HepG2 (cell line): ENCODE results near the gene SORBS2. TPM values are rescaled to one million over a fixed set of nuclear protein-coding genes. Genes with fewer than 3 reads are reported as not detected.

ENCODE experiments used
- FOSL2 ChIP-seq: sonication (generic); formaldehyde crosslinking; IDR thresholded peaks from 2 replicates; pipeline ENCODE4 v1.4.0; 2020; ENCODE audit warnings: missing genetic modification reagents
- HMG20B ChIP-seq: conservative IDR thresholded peaks from 2 replicates; pipeline ENCODE4 v1.6.1; 2016; ENCODE audit warnings: missing genetic modification reagents, missing compliant biosample characterization
- KDM1A ChIP-seq: IDR thresholded peaks from 2 replicates; pipeline ENCODE4 v1.6.1; 2016; ENCODE audit warnings: missing compliant biosample characterization
- MXI1 ChIP-seq: IDR thresholded peaks from 3 replicates; pipeline ENCODE4 v1.6.1; 2012; ENCODE audit warnings: low read depth, low read length, inconsistent platforms, borderline replicate concordance
- NCOA5 ChIP-seq: sonication (generic); formaldehyde crosslinking; IDR thresholded peaks from 2 replicates; pipeline ENCODE4 v1.4.0; 2020; ENCODE audit warnings: missing genetic modification reagents
- NR2C2 ChIP-seq: sonication (generic); formaldehyde crosslinking; IDR thresholded peaks from 2 replicates; pipeline ENCODE4 v1.4.0; 2020; ENCODE audit warnings: missing genetic modification reagents, mild to moderate bottlenecking, moderate library complexity, borderline replicate concordance
- REXO4 ChIP-seq: sonication (generic); formaldehyde crosslinking; IDR thresholded peaks from 2 replicates; pipeline ENCODE4 v1.8.0; 2022; ENCODE audit warnings: missing genetic modification reagents, mild to moderate bottlenecking, borderline replicate concordance
- SPEN ChIP-seq: sonication (generic); formaldehyde crosslinking; IDR thresholded peaks from 2 replicates; pipeline ENCODE4 v1.5.1; 2020; ENCODE audit warnings: low read depth, mild to moderate bottlenecking, missing genetic modification reagents
- TSC22D2 ChIP-seq: sonication (generic); formaldehyde crosslinking; IDR thresholded peaks from 2 replicates; pipeline ENCODE4 v1.5.1; 2020; ENCODE audit warnings: missing genetic modification reagents, mild to moderate bottlenecking, borderline replicate concordance
- ZNF224 ChIP-seq: sonication (generic); formaldehyde crosslinking; IDR thresholded peaks from 2 replicates; pipeline ENCODE4 v1.5.0; 2020; ENCODE audit warnings: mild to moderate bottlenecking, missing genetic modification reagents
- ZNF260 ChIP-seq: sonication (generic); formaldehyde crosslinking; IDR thresholded peaks from 2 replicates; pipeline ENCODE4 v1.4.0; 2020; ENCODE audit warnings: missing genetic modification reagents, low read depth, mild to moderate bottlenecking, borderline replicate concordance
- ZNF331 ChIP-seq: sonication (generic); formaldehyde crosslinking; IDR thresholded peaks from 2 replicates; pipeline ENCODE4 v1.4.0; 2020; ENCODE audit warnings: missing genetic modification reagents
- ZNF605 ChIP-seq: sonication (generic); formaldehyde crosslinking; IDR thresholded peaks from 2 replicates; pipeline ENCODE4 v1.8.0; 2022; ENCODE audit warnings: mild to moderate bottlenecking, missing genetic modification reagents
- ZNF652 ChIP-seq: IDR thresholded peaks from 2 replicates; pipeline ENCODE4 v1.6.1; 2016; ENCODE audit warnings: low read depth, borderline replicate concordance
- ZNF772 ChIP-seq: sonication (generic); formaldehyde crosslinking; IDR thresholded peaks from 2 replicates; pipeline ENCODE4 v1.5.0; 2020; ENCODE audit warnings: mild to moderate bottlenecking, missing genetic modification reagents
- ZNF788 ChIP-seq: sonication (generic); formaldehyde crosslinking; IDR thresholded peaks from 2 replicates; pipeline ENCODE4 v1.5.0; 2020; ENCODE audit warnings: mild to moderate bottlenecking, missing genetic modification reagents, borderline replicate concordance
- ZSCAN25 ChIP-seq: sonication (generic); formaldehyde crosslinking; IDR thresholded peaks from 2 replicates; pipeline ENCODE4 v1.8.0; 2022; ENCODE audit warnings: mild to moderate bottlenecking, missing genetic modification reagents
- polyA plus RNA-seq, 8 experiments: library from polyadenylated mRNA; depleted of rRNA in 3 of 8; stranded (reverse) in 7 of 8; unstranded in 1 of 8; fragments of >200 nt; fragmentation: Illumina TruSeq in 4 of 8; extraction: Trizol in 4 of 8; gene quantifications; 2 replicates each; pipeline versions ENCODE4 v1.2.1 to v1.2.3, GENCODE V29; 2011 to 2016; ENCODE audit warnings: low read depth in 4 of 8, missing spikeins in 1 of 8, mixed read lengths in 1 of 8; ENCODE audit not compliant: insufficient read depth in 1 of 8
- total RNA-seq, 5 experiments: library from RNA; depleted of rRNA; stranded (reverse); fragments of >200 nt; fragmentation: Illumina TruSeq; extraction: Trizol; gene quantifications; 2 replicates each; pipeline ENCODE4 v1.2.3, GENCODE V29; 2016; ENCODE audit warnings: low read depth in 1 of 5
- TF ChIP-seq, protein P1 (sequence below): sonication (generic); IDR thresholded peaks from 2 replicates; pipeline ENCODE4 v1.6.1; 2016; ENCODE audit warnings: low read depth, borderline replicate concordance
- TF ChIP-seq, protein P2 (sequence below): IDR thresholded peaks from 2 replicates; pipeline ENCODE4 v1.6.1; 2012; ENCODE audit warnings: low read length, improper control_type of control experiment
- TF ChIP-seq, protein P3 (sequence below): sonication (generic); formaldehyde crosslinking; IDR thresholded peaks from 2 replicates; pipeline ENCODE4 v1.4.0; 2020; ENCODE audit warnings: missing genetic modification reagents
- TF ChIP-seq, protein P4 (sequence below): sonication (generic); formaldehyde crosslinking; IDR thresholded peaks from 2 replicates; pipeline ENCODE4 v1.8.1; 2023; ENCODE audit warnings: mild to moderate bottlenecking, inconsistent platforms, moderate library complexity, missing genetic modification reagents, borderline replicate concordance
- TF ChIP-seq, protein P5 (sequence below): sonication (generic); formaldehyde crosslinking; IDR thresholded peaks from 2 replicates; pipeline ENCODE4 v1.8.0; 2022; ENCODE audit warnings: mild to moderate bottlenecking, missing genetic modification reagents, borderline replicate concordance

Gene SORBS2
- total and polyA plus RNA-seq, 2 of the 13 experiments (the other 11 are each of a cell fraction or from before 2014, with no cell fraction given): 25.0 to 80.5 TPM

DNA sequence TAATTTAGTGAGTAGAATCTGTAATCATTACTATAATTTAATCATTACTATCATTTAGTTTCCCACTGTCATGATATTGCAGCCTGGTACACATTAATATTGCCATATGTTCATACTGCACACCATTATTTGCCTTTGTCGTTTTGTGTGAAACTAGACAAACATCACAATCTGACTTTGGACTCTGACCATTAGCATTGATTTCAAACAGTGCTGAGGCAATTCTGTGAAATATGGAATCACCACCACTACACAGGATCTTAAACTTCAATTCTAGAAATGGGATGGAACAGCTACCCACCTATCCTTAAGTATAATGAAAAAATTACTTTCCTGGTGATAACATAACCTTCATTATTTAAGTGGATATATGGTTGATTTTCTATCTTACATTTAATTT is 98.3 kb downstream of the SORBS2 start (continued):
- TF ChIP-seq, protein P1, sequence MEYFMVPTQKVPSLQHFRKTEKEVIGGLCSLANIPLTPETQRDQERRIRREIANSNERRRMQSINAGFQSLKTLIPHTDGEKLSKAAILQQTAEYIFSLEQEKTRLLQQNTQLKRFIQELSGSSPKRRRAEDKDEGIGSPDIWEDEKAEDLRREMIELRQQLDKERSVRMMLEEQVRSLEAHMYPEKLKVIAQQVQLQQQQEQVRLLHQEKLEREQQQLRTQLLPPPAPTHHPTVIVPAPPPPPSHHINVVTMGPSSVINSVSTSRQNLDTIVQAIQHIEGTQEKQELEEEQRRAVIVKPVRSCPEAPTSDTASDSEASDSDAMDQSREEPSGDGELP: peak; percentile 47; the same call in 1 of the 2 replicates
- TF ChIP-seq SPEN (CRISPR knock-in tag) (no peak), ZNF260 (CRISPR knock-in tag) (no peak), REXO4 (CRISPR knock-in tag) (no peak), HMG20B (CRISPR knock-in tag) (0 out of 2 replicates have a peak, but pooled peaks have one; percentile 68), ZNF788 (CRISPR knock-in tag) (no peak), ZNF224 (CRISPR knock-in tag) (no peak), NCOA5 (no peak), ZNF605 (CRISPR knock-in tag) (no peak), NR2C2 (CRISPR knock-in tag) (peak; percentile 62; the same call in 1 of the 2 replicates), ZNF331 (CRISPR knock-in tag) (peak; percentile 58; the same call in 1 of the 2 replicates), ZSCAN25 (CRISPR knock-in tag) (no peak), FOSL2 (no peak), KDM1A (peak; percentile 45; the same call in 1 of the 2 replicates), ZNF772 (CRISPR knock-in tag) (no peak), ZNF652 (CRISPR knock-in tag) (peak; percentile 82; the same call in 1 of the 2 replicates), MXI1 (no peak), TSC22D2 (CRISPR knock-in tag) (no peak)
- TF ChIP-seq, protein P2, sequence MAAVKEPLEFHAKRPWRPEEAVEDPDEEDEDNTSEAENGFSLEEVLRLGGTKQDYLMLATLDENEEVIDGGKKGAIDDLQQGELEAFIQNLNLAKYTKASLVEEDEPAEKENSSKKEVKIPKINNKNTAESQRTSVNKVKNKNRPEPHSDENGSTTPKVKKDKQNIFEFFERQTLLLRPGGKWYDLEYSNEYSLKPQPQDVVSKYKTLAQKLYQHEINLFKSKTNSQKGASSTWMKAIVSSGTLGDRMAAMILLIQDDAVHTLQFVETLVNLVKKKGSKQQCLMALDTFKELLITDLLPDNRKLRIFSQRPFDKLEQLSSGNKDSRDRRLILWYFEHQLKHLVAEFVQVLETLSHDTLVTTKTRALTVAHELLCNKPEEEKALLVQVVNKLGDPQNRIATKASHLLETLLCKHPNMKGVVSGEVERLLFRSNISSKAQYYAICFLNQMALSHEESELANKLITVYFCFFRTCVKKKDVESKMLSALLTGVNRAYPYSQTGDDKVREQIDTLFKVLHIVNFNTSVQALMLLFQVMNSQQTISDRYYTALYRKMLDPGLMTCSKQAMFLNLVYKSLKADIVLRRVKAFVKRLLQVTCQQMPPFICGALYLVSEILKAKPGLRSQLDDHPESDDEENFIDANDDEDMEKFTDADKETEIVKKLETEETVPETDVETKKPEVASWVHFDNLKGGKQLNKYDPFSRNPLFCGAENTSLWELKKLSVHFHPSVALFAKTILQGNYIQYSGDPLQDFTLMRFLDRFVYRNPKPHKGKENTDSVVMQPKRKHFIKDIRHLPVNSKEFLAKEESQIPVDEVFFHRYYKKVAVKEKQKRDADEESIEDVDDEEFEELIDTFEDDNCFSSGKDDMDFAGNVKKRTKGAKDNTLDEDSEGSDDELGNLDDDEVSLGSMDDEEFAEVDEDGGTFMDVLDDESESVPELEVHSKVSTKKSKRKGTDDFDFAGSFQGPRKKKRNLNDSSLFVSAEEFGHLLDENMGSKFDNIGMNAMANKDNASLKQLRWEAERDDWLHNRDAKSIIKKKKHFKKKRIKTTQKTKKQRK: no peak
- TF ChIP-seq, protein P3, sequence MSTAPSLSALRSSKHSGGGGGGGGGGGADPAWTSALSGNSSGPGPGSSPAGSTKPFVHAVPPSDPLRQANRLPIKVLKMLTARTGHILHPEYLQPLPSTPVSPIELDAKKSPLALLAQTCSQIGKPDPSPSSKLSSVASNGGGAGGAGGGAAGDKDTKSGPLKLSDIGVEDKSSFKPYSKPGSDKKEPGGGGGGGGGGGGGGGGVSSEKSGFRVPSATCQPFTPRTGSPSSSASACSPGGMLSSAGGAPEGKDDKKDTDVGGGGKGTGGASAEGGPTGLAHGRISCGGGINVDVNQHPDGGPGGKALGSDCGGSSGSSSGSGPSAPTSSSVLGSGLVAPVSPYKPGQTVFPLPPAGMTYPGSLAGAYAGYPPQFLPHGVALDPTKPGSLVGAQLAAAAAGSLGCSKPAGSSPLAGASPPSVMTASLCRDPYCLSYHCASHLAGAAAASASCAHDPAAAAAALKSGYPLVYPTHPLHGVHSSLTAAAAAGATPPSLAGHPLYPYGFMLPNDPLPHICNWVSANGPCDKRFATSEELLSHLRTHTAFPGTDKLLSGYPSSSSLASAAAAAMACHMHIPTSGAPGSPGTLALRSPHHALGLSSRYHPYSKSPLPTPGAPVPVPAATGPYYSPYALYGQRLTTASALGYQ: no peak; the same call in 1 of the 2 replicates
- TF ChIP-seq, protein P4, sequence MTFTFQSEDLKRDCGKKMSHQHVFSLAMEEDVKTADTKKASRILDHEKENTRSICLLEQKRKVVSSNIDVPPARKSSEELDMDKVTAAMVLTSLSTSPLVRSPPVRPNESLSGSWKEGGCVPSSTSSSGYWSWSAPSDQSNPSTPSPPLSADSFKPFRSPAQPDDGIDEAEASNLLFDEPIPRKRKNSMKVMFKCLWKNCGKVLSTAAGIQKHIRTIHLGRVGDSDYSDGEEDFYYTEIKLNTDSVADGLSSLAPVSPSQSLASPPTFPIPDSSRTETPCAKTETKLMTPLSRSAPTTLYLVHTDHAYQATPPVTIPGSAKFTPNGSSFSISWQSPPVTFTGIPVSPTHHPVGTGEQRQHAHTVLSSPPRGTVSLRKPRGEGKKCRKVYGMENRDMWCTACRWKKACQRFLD (CRISPR knock-in tag): no peak
- TF ChIP-seq, protein P5, sequence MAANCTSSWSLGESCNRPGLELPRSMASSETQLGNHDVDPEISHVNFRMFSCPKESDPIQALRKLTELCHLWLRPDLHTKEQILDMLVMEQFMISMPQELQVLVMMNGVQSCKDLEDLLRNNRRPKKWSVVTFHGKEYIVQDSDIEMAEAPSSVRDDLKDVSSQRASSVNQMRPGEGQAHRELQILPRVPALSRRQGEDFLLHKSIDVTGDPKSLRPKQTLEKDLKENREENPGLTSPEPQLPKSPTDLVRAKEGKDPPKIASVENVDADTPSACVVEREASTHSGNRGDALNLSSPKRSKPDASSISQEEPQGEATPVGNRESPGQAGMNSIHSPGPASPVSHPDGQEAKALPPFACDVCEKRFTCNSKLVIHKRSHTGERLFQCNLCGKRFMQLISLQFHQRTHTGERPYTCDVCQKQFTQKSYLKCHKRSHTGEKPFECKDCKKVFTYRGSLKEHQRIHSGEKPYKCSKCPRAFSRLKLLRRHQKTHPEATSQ (CRISPR knock-in tag): no peak
